Stomach (tissue), 9 donors: ENCODE results near the gene DICER1. TPM values are rescaled to one million over a fixed set of nuclear protein-coding genes. Genes with fewer than 3 reads are reported as not detected.

Source experiments
- DNase-seq, 2 donors: peaks; one replicate each; pipeline versions ENCODE4 v3.0.0 to v3.0.0-alpha.2; 2013 to 2019
- H3K27ac ChIP-seq, 5 donors: fragments of 200-600 bp in 4 of 5; sonication (generic) in 4 of 5; one replicate each; pipeline ENCODE4 v1.5.1; 2013 to 2019; ENCODE audit warnings: mild to moderate bottlenecking in 1 of 5, moderate library complexity in 1 of 5
- H3K27me3 ChIP-seq, 3 donors: fragments of 200-600 bp; sonication (generic); one replicate each; pipeline ENCODE4 v1.5.1; 2017 to 2019; ENCODE audit warnings: mixed run types in 1 of 3
- H3K36me3 ChIP-seq, 4 donors: fragments of 200-600 bp; sonication (generic); 1 replicate in 3 of 4; 2 replicates in 1 of 4; pipeline ENCODE4 v1.5.1; 2016 to 2019
- H3K4me1 ChIP-seq, 4 donors: fragments of 200-600 bp; sonication (generic); one replicate each; pipeline ENCODE4 v1.5.1; 2016 to 2019
- H3K4me3 ChIP-seq, 4 donors: fragments of 200-600 bp; sonication (generic) in 3 of 4; one replicate each; pipeline ENCODE4 v1.5.1; 2016 to 2019; ENCODE audit warnings: mild to moderate bottlenecking in 1 of 4
- H3K9me3 ChIP-seq, 4 donors: fragments of 200-600 bp; sonication (generic); one replicate each; pipeline ENCODE4 v1.5.1; 2016 to 2019
- CTCF ChIP-seq, 7 experiments: fragments of 450-650 bp in 4 of 7; fragments of 200-600 bp in 3 of 7; sonication (generic) in 3 of 7; IDR thresholded peaks; one replicate each; pipeline ENCODE4 v1.5.1; 2016 to 2019; ENCODE audit warnings: antibody characterized with exemption in 7 of 7, control low read depth in 2 of 7, mild to moderate bottlenecking in 1 of 7
- EP300 ChIP-seq: sonication (generic); formaldehyde crosslinking; IDR thresholded peaks from one replicate; pipeline ENCODE4 v1.6.1; 2017; ENCODE audit warnings: antibody characterized with exemption
- POLR2A ChIP-seq, 4 donors: fragments of 450-650 bp; IDR thresholded peaks; one replicate each; pipeline ENCODE4 v1.6.1; 2016; ENCODE audit warnings: antibody characterized with exemption in 4 of 4, control low read depth in 2 of 4, mild to moderate bottlenecking in 1 of 4, moderate library complexity in 1 of 4
- POLR2AphosphoS5 ChIP-seq, 3 donors: sonication (generic); formaldehyde crosslinking; IDR thresholded peaks; one replicate each; pipeline ENCODE4 v1.6.1; 2016; ENCODE audit warnings: antibody characterized with exemption in 3 of 3
- WGBS, 5 donors: extraction: QIAGEN DNeasy Blood & Tissue Kit in 3 of 5; methylation state at CpG; one replicate each; pipeline versions ENCODE4 v1.1.5 to v1.1.7; 2013 to 2018; 5-methylcytosine and 5-hydroxymethylcytosine counted together
- intact Hi-C: fragments of 100-400 bp; cut with DNase I; formaldehyde crosslinking; loops from one replicate; pipeline ENCODE4 v1.15.1; 2023; ENCODE audit warnings: low total_unique reads
- polyA plus RNA-seq, 3 donors: library from polyadenylated mRNA; stranded (reverse); fragments of 200-250 nt; gene quantifications; one replicate each; pipeline ENCODE4 v1.2.3, GENCODE V29; 2013
- total RNA-seq, 5 donors: library from RNA; depleted of rRNA; stranded (reverse); fragments of >200 nt; gene quantifications; one replicate each; pipeline versions ENCODE4 v1.1.0 to v1.2.3, GENCODE V29; 2014 to 2016
- donor health status: healthy with polysubstance abuse.
- donor health status: Bipolar disorder and iron deficiency.
- donor health status: healthy.

Gene DICER1
- total and polyA plus RNA-seq, 8 donors = 6.1 to 104 (median 53.4) TPM

- Histone ChIP-seq H3K9me3 (no peaks in the 10 kb centered on the region), H3K4me3 (no peak overlapping the region), H3K27me3 (peaks cover 0 to 14% (median 0%) of the 10 kb centered on the region in 3 donors), H3K27ac (no peak overlapping the region), H3K4me1 (peaks cover 0 to 5% (median 0%) of the 10 kb centered on the region in 4 donors), H3K36me3 (no peaks in the 10 kb centered on the region)
- intact Hi-C loops = no loop called here
- TF ChIP-seq CTCF (IDR thresholded peaks at IDR 0.05) (no peak), EP300 (no peak), POLR2A (IDR thresholded peaks at IDR 0.05) (no peak), POLR2AphosphoS5 (IDR thresholded peaks at IDR 0.05) (no peak)
- DNase-seq = no peak
- WGBS, 5 donors = 64 to 75% (median 66%) methylated on average over 8 of the region's 8 CpGs
Measured at GRCh38 chr14:95072310-95072905, 84.9 kb downstream of the DICER1 start.

DNA sequence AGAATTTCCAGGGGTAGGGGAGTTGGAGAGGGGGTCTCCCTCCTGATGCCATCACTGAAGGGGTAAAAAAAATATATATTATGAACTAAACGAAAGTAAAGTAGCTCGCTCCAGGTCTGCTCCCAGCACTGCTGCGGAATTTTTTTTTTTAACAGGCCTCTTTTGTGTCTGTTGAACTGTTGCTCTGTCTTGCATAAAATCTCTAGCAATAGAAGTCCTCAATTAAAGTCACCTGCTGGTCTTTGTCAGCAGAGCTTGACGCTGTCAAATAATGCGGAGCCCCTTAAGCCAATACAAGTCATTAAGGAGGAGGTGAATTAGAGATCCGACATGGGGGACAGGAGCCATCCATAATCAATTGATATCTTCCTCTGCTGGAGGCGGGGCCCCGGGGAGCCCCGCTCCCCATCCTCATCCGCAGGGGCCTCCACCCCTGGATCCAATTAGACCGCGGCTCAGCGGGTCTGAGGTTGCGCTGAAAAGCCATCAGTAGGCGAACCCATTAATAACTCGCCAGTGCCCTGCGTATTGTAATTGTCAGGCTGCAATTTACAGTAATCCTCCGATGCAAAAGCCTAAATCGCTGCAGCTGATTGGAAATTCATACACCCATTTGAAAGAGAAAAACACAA lies 85.6 kb downstream of the DICER1 start:
- peak in 1 of 2 donors; percentile 29 for DNase-seq
- Histone ChIP-seq H3K4me1 (no peaks in the 10 kb centered on the region), H3K9me3 (no peaks in the 10 kb centered on the region), H3K27ac (no peak overlapping the region), H3K27me3 (peaks cover 0 to 14% (median 0%) of the 10 kb centered on the region in 3 donors), H3K4me3 (no peak overlapping the region), H3K36me3 (no peaks in the 10 kb centered on the region)
- 73 to 83% (median 79%) methylated on average over 19 of the region's 19 CpGs for WGBS, 5 donors
- intact Hi-C loops = no loop called here
- TF ChIP-seq POLR2A (IDR thresholded peaks at IDR 0.05) (no peak), EP300 (no peak), CTCF (IDR thresholded peaks at IDR 0.05) (no peak), POLR2AphosphoS5 (IDR thresholded peaks at IDR 0.05) (no peak)

GRCh38 chr14:95070748-95071435 lies 86.4 kb downstream of the DICER1 start:
- 68 to 81% (median 73%) methylated on average over 11 of the region's 11 CpGs for WGBS, 5 donors
- Histone ChIP-seq H3K36me3 (no peaks in the 10 kb centered on the region), H3K4me1 (no peaks in the 10 kb centered on the region), H3K4me3 (no peak overlapping the region), H3K9me3 (no peaks in the 10 kb centered on the region), H3K27ac (no peak overlapping the region), H3K27me3 (peaks cover 0 to 14% (median 0%) of the 10 kb centered on the region in 3 donors)
- TF ChIP-seq EP300 (no peak), POLR2AphosphoS5 (IDR thresholded peaks at IDR 0.05) (no peak), POLR2A (IDR thresholded peaks at IDR 0.05) (no peak), CTCF (IDR thresholded peaks at IDR 0.05) (no peak)
- intact Hi-C loops = no loop called here
- no peak for DNase-seq

- intact Hi-C loops = no loop called here
- Histone ChIP-seq H3K4me1 (no peaks in the 10 kb centered on the region), H3K27me3 (peaks cover 0 to 14% (median 0%) of the 10 kb centered on the region in 3 donors), H3K9me3 (no peaks in the 10 kb centered on the region), H3K27ac (no peak overlapping the region), H3K36me3 (no peaks in the 10 kb centered on the region), H3K4me3 (no peak overlapping the region)
- TF ChIP-seq CTCF (IDR thresholded peaks at IDR 0.05) (no peak), EP300 (no peak), POLR2AphosphoS5 (IDR thresholded peaks at IDR 0.05) (no peak), POLR2A (IDR thresholded peaks at IDR 0.05) (no peak)
- 80 to 91% (median 85%) methylated on average over 10 of the region's 10 CpGs for WGBS, 5 donors
- DNase-seq = no peak
Measured at GRCh38 chr14:95069547-95069946, 87.8 kb downstream of the DICER1 start.
